ENCODE results near the gene ATAT1.

ATAT1 gene

GRCh38 chr6:30614843-30615218 lies 11.8 kb upstream of the ATAT1 start:
- H3K4me1 ChIP-seq, result peaks cover 4% of the 10 kb centered on the region; the same call in 1 of the 2 replicates
- TF ChIP-seq CTCF (IDR thresholded peaks at IDR 0.05; ENCODE audit: low read depth, low read length), result no peak

DNA sequence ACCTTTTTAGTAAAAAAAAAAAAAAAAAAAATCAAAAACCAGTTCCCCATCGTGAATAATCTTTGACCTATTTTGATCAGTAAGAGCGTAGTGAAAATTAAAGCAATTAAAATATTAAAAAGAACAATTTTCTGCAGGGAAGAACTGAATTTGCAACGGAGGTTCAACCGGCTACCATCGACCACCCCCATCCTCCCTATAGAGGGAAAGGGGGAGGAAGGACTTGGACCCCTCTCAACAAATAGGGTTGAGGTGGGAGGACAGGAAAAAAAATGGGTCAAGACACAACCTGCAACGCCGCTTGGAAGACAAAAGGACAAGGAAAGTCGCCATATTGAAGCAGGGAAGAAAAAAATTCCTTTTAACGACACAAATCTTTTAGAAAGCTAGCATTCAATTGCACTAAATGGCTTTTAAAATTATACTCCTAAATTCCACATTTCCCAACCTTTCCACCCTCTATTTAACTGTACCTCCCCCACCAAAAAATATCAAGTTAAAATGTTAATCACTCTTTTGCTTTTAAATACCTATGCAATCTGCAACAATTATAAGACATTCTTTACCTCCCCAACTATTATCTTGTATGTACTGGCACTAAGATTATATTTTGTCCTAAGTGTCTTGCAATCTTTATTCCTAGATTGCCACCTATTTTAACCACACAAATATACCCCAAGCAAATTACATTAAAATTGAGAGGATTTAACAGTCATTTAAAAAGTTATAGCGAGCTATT lies 11.3 kb upstream of the ATAT1 start:
- Histone ChIP-seq H3K36me3 (peaks cover 53% of the 10 kb centered on the region), H3K9me3 (no peaks in the 10 kb centered on the region), H3K27me3 (no peaks in the 10 kb centered on the region), H3K4me3 (ENCODE audit: low read depth, low read length) (peak overlapping the region; percentile 98), H3K4me1 (peaks cover 4% of the 10 kb centered on the region; the same call in 1 of the 2 replicates)
- peak; percentile 63 for DNase-seq
- no peak for TF ChIP-seq CTCF (IDR thresholded peaks at IDR 0.05; ENCODE audit: low read depth, low read length)

More at GRCh38 chr6:30614843-30615218, 11.8 kb upstream of the ATAT1 start:
- H3K36me3 ChIP-seq, result peaks cover 57% of the 10 kb centered on the region
- H3K9me3 ChIP-seq, result no peaks in the 10 kb centered on the region
- no peaks in the 10 kb centered on the region for H3K27me3 ChIP-seq
- H3K4me3 ChIP-seq (ENCODE audit: low read depth, low read length), result peak overlapping the region; percentile 98
- peak; percentile 89 for DNase-seq

- Histone ChIP-seq H3K4me1 (peaks cover 4% of the 10 kb centered on the region; the same call in 1 of the 2 replicates), H3K4me3 (ENCODE audit: low read depth, low read length) (peak overlapping the region; percentile 98), H3K9me3 (no peaks in the 10 kb centered on the region), H3K36me3 (peaks cover 52% of the 10 kb centered on the region), H3K27me3 (no peaks in the 10 kb centered on the region)
- TF ChIP-seq CTCF (IDR thresholded peaks at IDR 0.05; ENCODE audit: low read depth, low read length), result no peak
- peak; percentile 50 for DNase-seq
Observed at GRCh38 chr6:30615958-30616810, 10.5 kb upstream of the ATAT1 start.

DNA sequence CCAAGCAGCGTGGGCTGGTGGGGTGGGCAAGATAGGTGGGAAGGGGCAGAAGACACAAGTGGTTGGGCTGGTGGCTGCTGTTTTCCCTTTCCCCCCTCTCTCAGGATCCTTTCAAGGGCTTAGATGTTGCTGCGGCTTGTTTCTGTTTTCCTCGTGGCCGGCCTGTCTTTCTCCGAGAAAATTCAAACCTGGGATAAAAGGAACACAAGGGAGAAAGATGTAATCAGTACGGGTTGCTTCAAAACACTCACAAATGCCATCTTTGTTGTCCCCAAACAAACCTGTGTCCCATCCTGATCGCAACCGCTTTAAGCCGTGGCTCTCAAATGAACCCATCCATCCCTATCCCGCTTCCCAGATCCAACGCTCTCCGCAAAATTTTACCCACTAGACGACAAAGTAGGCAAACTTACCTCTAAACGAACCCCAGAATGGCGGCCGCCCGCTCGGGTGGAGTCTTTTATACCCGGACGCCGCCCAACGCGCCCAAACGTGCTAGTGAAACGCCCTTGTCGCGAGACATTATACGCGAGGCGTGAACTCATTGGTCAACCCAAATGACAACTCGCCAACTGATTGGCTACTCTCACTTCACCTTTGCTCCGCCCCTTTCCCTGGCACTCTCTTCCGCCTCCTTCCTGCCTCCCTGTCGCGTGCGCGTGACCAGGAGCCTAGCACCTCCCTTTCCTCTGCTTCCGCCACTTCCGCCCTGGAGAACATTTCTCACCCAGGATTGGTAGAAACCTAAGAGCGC lies 9.7 kb upstream of the ATAT1 start, which contains the start of gene PPP1R10:
TSS of gene PPP1R10 (minus strand) at position 433 of the 754 bp plus-strand sequence. CDS start 7,299 bp downstream, outside the sequence.
- no peaks in the 10 kb centered on the region for H3K27me3 ChIP-seq
- H3K36me3 ChIP-seq, result peaks cover 49% of the 10 kb centered on the region
- DNase-seq, result peak; percentile 99
- H3K9me3 ChIP-seq, result no peaks in the 10 kb centered on the region
- peak within 1 kb of the TSS; percentile 98 for H3K4me3 ChIP-seq (ENCODE audit: low read depth, low read length)
- H3K4me1 ChIP-seq, result peaks cover 4% of the 10 kb centered on the region; the same call in 1 of the 2 replicates
- TF ChIP-seq CTCF (IDR thresholded peaks at IDR 0.05; ENCODE audit: low read depth, low read length), result no peak

GRCh38 chr6:30617565-30618269 lies 9.0 kb upstream of the ATAT1 start, which contains the start of gene MRPS18B:
TSS of gene MRPS18B (plus strand) at chr6:30617840. CDS start at chr6:30617866, 26 bp downstream.
- TF ChIP-seq CTCF (IDR thresholded peaks at IDR 0.05; ENCODE audit: low read depth, low read length), result no peak
- Histone ChIP-seq H3K4me1 (peaks cover 4% of the 10 kb centered on the region; the same call in 1 of the 2 replicates), H3K27me3 (no peaks in the 10 kb centered on the region), H3K4me3 (ENCODE audit: low read depth, low read length) (peak within 1 kb of the TSS; percentile 98), H3K9me3 (no peaks in the 10 kb centered on the region), H3K36me3 (peaks cover 50% of the 10 kb centered on the region)
- DNase-seq, result peak; percentile 97
